Mammary microvascular endothelial cell (primary cell): ENCODE measurements around the gene TOPORS. TPM values are rescaled to one million over a fixed set of nuclear protein-coding genes. Genes with fewer than 3 reads are reported as not detected.

ENCODE experiments used
- total RNA-seq: library from RNA; depleted of rRNA; stranded (reverse); fragments of >200 nt; gene quantifications from 2 replicates; pipeline ENCODE4 v1.2.3, GENCODE V29; 2015

TOPORS gene
- 18.4 and 19.5 TPM in 2 replicates for total RNA-seq

GRCh38 chr9:32552172-32552872 lies at the start of gene TOPORS, which contains the start of gene SMIM27:
Gene TOPORS, minus strand, starts transcription at chr9:32552586. Its CDS starts 150 bp downstream, at chr9:32552436.
Gene SMIM27, plus strand, starts transcription at chr9:32552327. Its CDS starts 108 bp downstream, at chr9:32552435.

GRCh38 chr9:32572900-32573523 lies 20.6 kb upstream of the TOPORS start, which contains the start of gene NDUFB6:
Gene NDUFB6, minus strand, starts transcription at chr9:32573159. Its CDS starts 99 bp downstream, at chr9:32573060.

GRCh38 chr9:32526041-32526706 lies 26.2 kb downstream of the TOPORS start, which contains the start of gene RIGI:
Gene RIGI, minus strand, starts transcription at chr9:32526196. Its CDS starts 30 bp downstream, at chr9:32526166.

Other genes starting within 250 kb of the TOPORS start
- gene ACO1, start 167.9 kb downstream of the TOPORS start, total RNA-seq: 76.7 and 82.2 TPM in 2 replicates
- 37.7 and 40.3 TPM in 2 replicates for gene RIGI, start 26.4 kb downstream of the TOPORS start, total RNA-seq
- 2.8 and 5.0 TPM in 2 replicates for gene SMIM27, start 259 bp downstream of the TOPORS start, total RNA-seq
- gene NDUFB6, start 20.6 kb upstream of the TOPORS start, total RNA-seq: 91.9 and 114 TPM in 2 replicates
- gene TAF1L, start 83.1 kb upstream of the TOPORS start, total RNA-seq: not detected in 2 replicates
- gene TMEM215, start 231.0 kb upstream of the TOPORS start, total RNA-seq: not detected in 2 replicates